GM19324 (cell line): ENCODE measurements around the gene KIAA0040.
"Not testable (repeated sequence)": the region's sequence is repeated elsewhere in the genome, so short reads cannot be mapped to it uniquely, and the experiment has no call there.

Experiments used
- ATAC-seq: cut with Tn5 transposase; IDR thresholded peaks from one replicate; pipeline ENCODE4 v1.9.1; 2021; ENCODE audit warnings: mild to moderate bottlenecking, moderate library complexity; ENCODE audit not compliant: unreplicated experiment, low FRiP score

Gene KIAA0040

DNA sequence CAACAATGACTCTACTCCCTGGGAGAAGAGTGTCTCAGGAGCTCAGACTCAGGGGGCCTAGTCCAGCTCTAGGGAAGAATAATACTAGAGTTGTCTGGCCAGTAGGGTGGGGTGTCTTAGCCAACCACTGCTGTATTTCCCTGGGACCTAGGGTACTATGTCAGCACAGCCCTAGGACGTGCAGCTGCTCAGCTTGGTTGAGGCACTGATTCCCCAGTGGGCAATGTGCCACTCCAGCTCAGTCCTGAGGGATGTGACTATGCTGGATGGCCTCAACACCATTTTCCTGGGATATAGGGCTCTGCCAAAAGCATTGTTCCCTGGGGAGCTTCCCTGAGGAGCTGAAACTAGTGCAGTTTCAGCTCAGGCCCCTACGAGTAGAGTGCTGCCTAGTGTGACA, 77.6 kb downstream of the KIAA0040 start:
- ATAC-seq: no peak

DNA sequence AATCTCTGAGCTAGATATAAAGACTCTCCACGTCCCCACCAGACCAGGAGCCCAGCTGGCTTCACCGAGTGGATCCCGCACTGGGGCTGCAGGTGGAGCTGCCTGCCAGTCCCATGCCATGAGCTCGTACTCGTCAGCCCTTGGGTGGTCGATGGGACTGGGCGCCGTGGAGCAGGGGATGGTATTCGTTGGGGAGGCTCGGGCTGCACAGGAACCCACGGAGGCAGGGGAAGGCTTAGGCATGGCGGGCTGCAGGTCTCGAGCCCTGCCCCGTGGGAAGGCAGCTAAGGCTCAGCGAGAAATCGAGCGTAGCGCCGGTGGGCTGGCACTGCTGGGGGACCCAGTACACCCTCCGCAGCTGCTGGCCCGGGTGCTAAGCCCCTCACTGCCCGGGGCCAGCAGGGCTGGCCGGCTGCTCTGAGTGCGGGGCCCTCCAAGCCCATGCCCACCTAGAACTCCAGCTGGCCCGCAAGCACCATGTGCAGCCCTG, 84.2 kb downstream of the KIAA0040 start:
- not testable (repeated sequence) for ATAC-seq
